LNCAP (cell line): ENCODE data around the gene LZTS2.

Experiments used
- CTCF ChIP-seq: fragments of 450-650 bp; IDR thresholded peaks from 2 replicates; pipeline ENCODE4 v1.5.1; 2017; ENCODE audit warnings: mild to moderate bottlenecking

LZTS2 gene

GRCh38 chr10:101036726-101037125 lies 37.1 kb downstream of the LZTS2 start:
- TF ChIP-seq CTCF, result no peak

DNA sequence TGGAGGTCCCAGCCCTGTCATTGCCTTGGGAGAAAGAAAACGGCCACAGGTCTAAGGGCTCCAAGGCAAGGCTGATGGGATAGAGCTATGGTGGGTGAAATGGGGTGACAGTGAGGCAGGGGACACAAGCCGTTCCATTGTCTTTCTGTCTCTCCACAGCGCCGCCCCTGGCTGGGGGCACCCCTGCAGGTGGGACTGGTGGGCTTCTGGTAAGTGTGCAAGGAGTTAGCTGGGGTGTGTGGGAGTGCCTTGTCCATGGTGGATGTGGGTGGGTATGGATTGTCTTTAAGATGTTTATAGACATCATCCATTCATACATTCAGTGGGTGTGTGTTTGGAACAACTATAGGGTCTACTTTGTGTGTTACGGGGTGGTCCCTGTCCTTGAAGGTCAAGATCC lies 38.9 kb downstream of the LZTS2 start:
- TF ChIP-seq CTCF, result no peak

- TF ChIP-seq CTCF, result no peak
These were observed 40.5 kb downstream of the LZTS2 start for GRCh38 chr10:101040061-101040460.

- TF ChIP-seq CTCF, result no peak
These were observed 41.2 kb downstream of the LZTS2 start for GRCh38 chr10:101040851-101041250.

DNA sequence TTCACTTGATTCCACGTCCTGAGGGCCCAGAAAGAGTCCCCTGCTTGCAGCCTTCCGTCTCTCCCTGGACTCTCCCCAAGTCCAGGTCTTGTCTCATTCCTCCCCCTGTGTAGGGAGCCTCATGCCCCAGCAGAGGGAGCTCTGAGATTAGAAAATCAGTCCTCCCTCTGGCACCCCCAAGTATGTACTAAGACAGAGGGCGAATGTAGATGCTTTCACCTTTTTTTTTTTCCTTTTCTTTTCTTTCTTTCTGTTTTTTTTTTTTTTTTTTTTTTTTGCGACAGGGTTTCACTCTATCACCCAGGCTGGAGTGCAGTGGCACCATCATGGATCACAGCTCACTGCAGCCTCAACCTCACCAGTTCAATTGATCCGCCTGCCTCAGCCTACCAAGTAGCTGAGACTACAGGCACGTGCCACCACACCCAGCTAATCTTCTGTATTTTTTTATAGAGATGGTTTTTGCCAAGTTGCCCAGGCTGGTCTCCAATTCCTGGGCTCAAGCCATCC lies 41.7 kb downstream of the LZTS2 start:
- TF ChIP-seq CTCF, result peak; percentile 58

DNA sequence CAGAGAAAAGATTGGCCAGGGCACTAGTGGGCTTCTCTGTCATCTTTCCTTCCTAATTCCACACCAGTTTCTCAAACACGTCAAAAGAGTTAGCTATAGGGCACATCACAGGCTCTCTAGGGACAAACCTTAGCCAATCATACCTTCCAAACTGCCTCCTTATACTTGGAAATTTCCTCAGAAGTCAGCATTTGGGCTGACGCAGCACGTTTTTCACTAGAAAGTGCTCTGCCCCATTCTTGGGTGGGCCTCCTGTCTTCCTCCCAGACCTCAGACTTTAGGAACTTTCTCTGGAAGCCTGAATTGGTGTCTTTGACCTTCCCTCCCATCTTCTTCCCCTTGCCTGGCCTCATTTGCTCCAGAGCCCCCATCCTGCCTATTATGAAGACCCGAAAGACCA lies 42.5 kb downstream of the LZTS2 start:
- TF ChIP-seq CTCF, result no peak

GRCh38 chr10:101042667-101043362 lies 43.2 kb downstream of the LZTS2 start:
- TF ChIP-seq CTCF, result no peak

DNA sequence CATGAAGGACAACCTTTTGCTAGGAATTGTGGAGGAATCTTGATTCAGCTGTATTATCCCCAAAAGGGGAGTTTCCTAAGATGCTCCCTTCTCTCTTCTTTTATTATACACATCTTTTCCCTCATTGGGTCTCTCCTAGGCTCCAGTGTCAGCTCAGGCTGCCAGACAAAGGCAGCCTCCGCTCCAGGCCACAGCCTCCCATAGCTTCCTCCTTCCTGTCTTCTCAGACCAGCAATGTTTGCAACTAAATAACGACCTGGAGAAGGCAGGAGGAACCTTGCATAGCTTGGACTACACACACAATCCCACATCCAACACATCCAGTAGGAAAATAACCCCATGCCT lies 43.7 kb downstream of the LZTS2 start:
- no peak for TF ChIP-seq CTCF
